Body of pancreas (tissue), 4 donors: ENCODE results near the gene SEMA4D. TPM values are rescaled to one million over a fixed set of nuclear protein-coding genes. Genes with fewer than 3 reads are reported as not detected.

Experiments used
- ATAC-seq: fragments of 150-250 bp; one replicate; pipeline ENCODE4 v1.9.1; 2016
- DNase-seq, 4 donors: peaks; one replicate each; pipeline ENCODE4 v3.0.0-alpha.2; 2019
- H3K27ac ChIP-seq, 4 donors: fragments of 200-600 bp; sonication (generic); 1 replicate in 3 of 4; 2 replicates in 1 of 4; pipeline versions ENCODE4 v1.5.1 to v1.6.1; 2016 to 2019; ENCODE audit warnings: mild to moderate bottlenecking in 1 of 4, mixed read lengths in 1 of 4, moderate library complexity in 1 of 4
- H3K27me3 ChIP-seq, 2 donors: fragments of 200-600 bp; sonication (generic); one replicate each; pipeline ENCODE4 v1.6.0; 2016; ENCODE audit warnings: mild to moderate bottlenecking in 1 of 2
- H3K36me3 ChIP-seq, 2 donors: fragments of 200-600 bp; sonication (generic); replicated peaks in 1 of 2; 2 replicates each; pipeline ENCODE4 v1.5.1; 2016; ENCODE audit warnings: low read depth in 2 of 2; ENCODE audit not compliant: insufficient read depth in 1 of 2
- H3K4me1 ChIP-seq: fragments of 200-600 bp; sonication (generic); one replicate; pipeline ENCODE4 v1.6.0; 2016
- H3K4me3 ChIP-seq, 2 donors: fragments of 200-600 bp; sonication (generic); 1 replicate in 1 of 2; 2 replicates in 1 of 2; pipeline ENCODE4 v1.5.1; 2016 to 2019
- H3K9me3 ChIP-seq, 3 donors: fragments of 200-600 bp; sonication (generic); 1 replicate in 2 of 3; 2 replicates in 1 of 3; pipeline ENCODE4 v1.5.1; 2016
- CTCF ChIP-seq, 7 experiments: fragments of 450-650 bp in 4 of 7; fragments of 200-600 bp in 3 of 7; sonication (generic) in 3 of 7; IDR thresholded peaks; one replicate each; pipeline ENCODE4 v1.5.1; 2016 to 2019; ENCODE audit warnings: antibody characterized with exemption in 7 of 7
- POLR2A ChIP-seq, 3 donors: fragments of 450-650 bp; IDR thresholded peaks; one replicate each; pipeline ENCODE4 v1.6.1; 2016; ENCODE audit warnings: antibody characterized with exemption in 3 of 3, mild to moderate bottlenecking in 2 of 3
- WGBS, 2 donors: methylation state at CpG; one replicate each; pipeline ENCODE4 v1.1.5; 2017; 5-methylcytosine and 5-hydroxymethylcytosine counted together
- intact Hi-C: fragments of 100-400 bp; cut with DNase I; formaldehyde crosslinking; loops from one replicate; pipeline ENCODE4 v1.15.1; 2023
- total RNA-seq, 2 donors: library from RNA; depleted of rRNA; stranded (reverse); fragments of >200 nt; gene quantifications; one replicate each; pipeline ENCODE4 v1.1.0, GENCODE V29; 2016

The SEMA4D gene
- total RNA-seq, 2 donors from 2014 or later, result 15.6 to 18.1 TPM

- ATAC-seq (no peak), DNase-seq (no peak)
- H3K9me3 ChIP-seq, result no peaks in the 10 kb centered on the region
- no peak overlapping the region for H3K27ac ChIP-seq
- peaks cover 14% of the 10 kb centered on the region for H3K4me1 ChIP-seq
- 60 to 68% methylated on average over 11 to 12 of the region's 12 CpGs for WGBS, 2 donors
- TF ChIP-seq CTCF (IDR thresholded peaks at IDR 0.05), result no peak
- no peak for TF ChIP-seq POLR2A (IDR thresholded peaks at IDR 0.05)
- no peak overlapping the region for H3K4me3 ChIP-seq
- H3K36me3 ChIP-seq, result no peaks in the 10 kb centered on the region
- no peaks in the 10 kb centered on the region for H3K27me3 ChIP-seq
- intact Hi-C loops, result no loop called here
Observed at GRCh38 chr9:89501311-89501898, 3.5 kb upstream of the SEMA4D start.

DNA sequence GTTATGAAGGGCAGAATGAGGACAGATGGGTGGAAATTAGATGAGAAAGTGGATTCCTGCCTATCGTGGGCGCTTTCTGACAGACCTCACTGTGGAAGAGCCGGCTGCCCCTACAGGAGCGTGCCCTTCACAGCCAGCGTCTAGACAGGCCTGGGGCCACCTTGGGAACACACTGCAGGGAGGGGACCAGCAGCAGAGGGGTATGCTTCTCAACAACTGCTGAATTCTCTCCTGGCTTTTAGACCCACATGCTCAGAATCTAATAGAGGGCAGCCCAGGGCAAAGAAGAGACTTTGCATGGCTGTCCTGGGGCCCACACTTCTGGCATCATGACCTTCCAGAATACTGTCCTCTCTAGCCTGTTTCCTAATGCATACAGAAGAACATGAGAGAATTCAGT, 2.1 kb upstream of the SEMA4D start:
- H3K4me1 ChIP-seq, result peaks cover 14% of the 10 kb centered on the region
- TF ChIP-seq POLR2A (IDR thresholded peaks at IDR 0.05) (no peak), CTCF (IDR thresholded peaks at IDR 0.05) (no peak)
- 78 to 82% methylated on average over 5 of the region's 5 CpGs for WGBS, 2 donors

GRCh38 chr9:89498852-89499480, 1.1 kb upstream of the SEMA4D start:
- no peaks in the 10 kb centered on the region for H3K9me3 ChIP-seq
- intact Hi-C loops, result no loop called here
- TF ChIP-seq POLR2A (IDR thresholded peaks at IDR 0.05), result no peak
- TF ChIP-seq CTCF (IDR thresholded peaks at IDR 0.05), result no peak
- no peak overlapping the region for H3K4me3 ChIP-seq
- peaks cover 14% of the 10 kb centered on the region for H3K4me1 ChIP-seq
- no peaks in the 10 kb centered on the region for H3K36me3 ChIP-seq
- DNase-seq (no peak), ATAC-seq (no peak)
- H3K27ac ChIP-seq, result peak overlapping the region in 1 of 4 donors; percentile 53
- 64 to 94% methylated on average over 5 to 7 of the region's 7 CpGs for WGBS, 2 donors
- no peaks in the 10 kb centered on the region for H3K27me3 ChIP-seq

More for the DNA sequence above, 2.1 kb upstream of the SEMA4D start:
- intact Hi-C loops, result no loop called here
- ATAC-seq, result no peak
- H3K36me3 ChIP-seq, result no peaks in the 10 kb centered on the region
- no peak overlapping the region for H3K4me3 ChIP-seq
- H3K9me3 ChIP-seq, result no peaks in the 10 kb centered on the region
- DNase-seq, result no peak
- H3K27me3 ChIP-seq, result no peaks in the 10 kb centered on the region
- H3K27ac ChIP-seq, result no peak overlapping the region

GRCh38 chr9:89497257-89497963, 503 bp downstream of the SEMA4D start:
- H3K4me3 ChIP-seq, result peak overlapping the region; percentile 37 to 70
- no peak for TF ChIP-seq CTCF (IDR thresholded peaks at IDR 0.05)
- TF ChIP-seq POLR2A (IDR thresholded peaks at IDR 0.05), result no peak
- H3K27ac ChIP-seq, result peak overlapping the region in 3 of 4 donors; percentile 13 to 74 (median 67)
- H3K36me3 ChIP-seq, result no peaks in the 10 kb centered on the region
- peak; percentile 43 for ATAC-seq
- intact Hi-C loops, result no loop called here
- WGBS, 2 donors, result 1 to 3% methylated on average over 33 to 37 of the region's 67 CpGs
- no peaks in the 10 kb centered on the region for H3K9me3 ChIP-seq
- peaks cover 14% of the 10 kb centered on the region for H3K4me1 ChIP-seq
- DNase-seq, result peak in 2 of 4 donors; percentile 33 to 46
- H3K27me3 ChIP-seq, result no peaks in the 10 kb centered on the region
